Inflammatory macrophage (primary cell): ENCODE measurements around the gene RLN1.
"Not testable (repeated sequence)": the region's sequence is repeated elsewhere in the genome, so short reads cannot be mapped to it uniquely, and the experiment has no call there.

Source experiments
- DNase-seq, 2 donors: peaks; one replicate each; pipeline ENCODE4 v3.0.0-alpha.2; 2020 to 2022
- total RNA-seq, 18 experiments: gene quantifications; one replicate each; lab custom pipeline; 2026; ENCODE audit warnings: mixed read lengths in 6 of 18, inconsistent platforms in 2 of 18; lab: John Stamatoyannopoulos, UW

RLN1 gene, protein sequence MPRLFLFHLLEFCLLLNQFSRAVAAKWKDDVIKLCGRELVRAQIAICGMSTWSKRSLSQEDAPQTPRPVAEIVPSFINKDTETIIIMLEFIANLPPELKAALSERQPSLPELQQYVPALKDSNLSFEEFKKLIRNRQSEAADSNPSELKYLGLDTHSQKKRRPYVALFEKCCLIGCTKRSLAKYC
- 0 to 0.16 (median 0.04) reads per million in 18 experiments for total RNA-seq

DNA sequence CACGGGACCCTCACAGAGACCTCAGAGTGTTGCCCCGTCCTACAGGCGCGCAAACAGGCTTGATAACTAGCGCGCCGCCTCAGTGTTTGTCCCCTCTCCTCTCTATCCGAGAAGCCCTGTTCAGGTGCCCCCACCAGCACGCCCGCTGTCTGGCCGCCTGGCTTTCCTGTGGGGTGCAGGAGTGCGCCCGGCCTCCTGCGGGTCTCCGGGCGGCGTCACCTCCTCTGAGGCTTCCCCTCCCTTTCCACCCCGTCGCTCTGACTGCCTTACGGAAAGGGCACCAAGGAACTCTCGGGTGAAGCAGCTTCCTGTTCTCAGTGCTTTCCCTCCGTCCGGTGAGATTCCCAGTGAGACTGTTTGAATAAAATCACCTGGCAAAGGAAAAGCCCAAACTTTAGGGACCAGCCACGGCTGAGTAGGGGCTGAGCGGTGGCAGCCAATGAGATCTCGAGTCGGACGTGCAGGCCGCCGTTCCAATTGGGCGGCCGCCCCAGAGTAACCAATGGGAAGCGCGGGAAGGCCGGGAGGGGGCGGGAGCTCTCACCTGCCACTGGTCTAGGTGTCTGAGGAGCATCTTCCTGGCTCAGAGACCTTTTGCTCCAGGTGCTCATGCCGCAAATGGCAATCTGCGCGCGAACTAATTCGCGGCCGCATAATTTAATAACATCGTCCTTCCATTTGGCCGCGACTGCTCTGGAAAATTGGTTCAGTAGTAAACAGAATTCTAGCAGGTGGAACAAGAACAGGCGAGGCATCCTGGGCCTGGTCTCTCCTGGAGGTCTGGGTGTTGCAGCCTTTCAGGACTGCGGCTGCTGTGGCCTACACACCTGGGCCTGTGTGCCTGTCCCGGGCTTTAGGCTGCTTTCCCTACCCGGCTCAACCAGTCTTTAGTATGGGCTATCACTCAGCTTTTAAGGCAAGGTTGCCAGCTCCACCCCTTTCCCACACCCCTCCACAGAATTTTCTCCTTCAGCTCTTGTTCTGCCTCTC is at the start of gene RLN1:
RLN1 (minus strand) TSS at position 885 of the 990 bp plus-strand sequence; CDS start at position 755, 130 bp downstream.
- not testable (repeated sequence) for DNase-seq

DNA sequence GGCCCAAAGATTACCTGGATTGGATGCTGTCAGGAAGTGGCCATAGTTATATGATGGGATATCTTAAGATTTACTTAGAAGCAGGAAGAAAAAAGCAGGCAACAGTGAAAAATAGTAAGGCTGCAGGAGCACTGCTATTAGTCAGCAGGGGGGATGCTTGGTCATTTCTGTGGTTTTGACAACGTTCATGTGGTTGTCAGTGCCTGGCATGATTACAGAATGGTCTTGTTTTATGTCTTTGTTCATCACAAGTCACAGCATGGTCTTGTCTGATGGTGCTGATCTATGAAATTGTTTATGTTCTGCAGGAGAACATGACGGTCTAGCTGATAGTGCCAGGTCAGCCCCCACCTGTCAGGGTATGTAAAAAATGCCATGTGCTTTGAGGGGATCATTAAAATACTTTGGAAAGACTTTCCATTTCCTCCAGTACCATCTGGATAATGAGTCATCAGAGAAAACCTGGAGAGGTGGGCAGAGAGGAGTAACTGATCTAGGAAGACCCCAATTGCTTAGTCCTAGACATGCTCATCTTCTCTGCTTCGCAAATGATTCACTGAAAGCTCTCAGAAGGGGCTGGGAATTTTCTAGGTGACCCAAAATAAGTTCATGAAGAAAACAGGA is 49.5 kb upstream of the RLN1 start:
- DNase-seq: peak; percentile 20 to 32

DNA sequence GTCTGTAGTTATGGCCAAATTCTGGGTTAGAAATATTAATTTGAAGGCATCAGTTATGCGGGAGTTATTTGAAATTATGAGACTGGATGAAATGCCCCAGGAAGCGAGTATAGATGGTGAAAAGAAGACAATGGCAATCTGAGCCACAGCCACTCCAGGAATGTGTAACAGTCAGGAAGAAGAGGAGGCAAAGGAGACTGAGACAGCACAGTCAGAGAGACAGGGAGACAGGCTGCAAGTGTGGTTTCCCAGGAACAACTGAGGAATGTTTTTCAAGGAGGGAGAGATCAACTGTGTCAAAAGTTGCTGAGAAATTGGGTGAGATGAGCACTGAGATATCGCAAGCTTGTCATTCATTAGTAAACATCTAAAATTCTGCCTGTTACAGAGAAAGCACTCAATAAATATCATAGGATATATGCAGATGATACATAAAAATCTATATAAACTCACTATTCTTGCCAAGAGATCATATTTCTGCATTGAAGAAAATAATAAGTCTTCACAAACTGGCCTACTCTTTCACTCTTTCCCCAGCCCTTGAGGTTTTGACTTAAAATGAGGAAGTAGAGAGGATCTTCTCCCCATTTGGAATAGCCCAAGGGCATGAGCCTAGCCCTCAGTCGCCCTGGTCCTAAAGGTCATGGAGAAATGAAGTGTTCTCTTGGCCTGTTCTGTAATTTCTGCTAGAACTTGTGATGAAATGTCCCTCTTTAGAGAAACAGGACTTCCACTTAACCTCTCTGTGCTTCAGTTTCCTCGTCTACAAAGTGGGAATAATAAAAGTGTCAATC is 48.5 kb upstream of the RLN1 start:
- DNase-seq: peak; percentile 62 to 67

DNA sequence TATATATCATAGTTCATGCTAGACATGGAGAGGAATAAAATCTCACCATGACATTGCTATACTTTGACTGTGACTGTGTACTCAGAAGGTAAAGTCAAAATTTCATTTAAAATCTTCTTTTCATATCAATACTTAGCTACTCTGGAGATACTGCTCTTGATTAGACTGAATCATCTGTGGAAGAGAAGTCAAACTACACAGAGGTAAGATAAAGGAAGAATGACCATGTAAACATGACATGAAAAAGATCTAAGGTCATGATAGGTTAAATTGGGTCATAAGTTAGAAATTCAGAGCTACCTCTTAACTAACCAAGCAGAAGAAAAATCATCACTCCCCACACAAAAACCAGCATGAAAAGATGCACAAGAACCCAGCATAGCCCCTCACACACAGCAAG is 44.8 kb upstream of the RLN1 start:
- DNase-seq: no peak

DNA sequence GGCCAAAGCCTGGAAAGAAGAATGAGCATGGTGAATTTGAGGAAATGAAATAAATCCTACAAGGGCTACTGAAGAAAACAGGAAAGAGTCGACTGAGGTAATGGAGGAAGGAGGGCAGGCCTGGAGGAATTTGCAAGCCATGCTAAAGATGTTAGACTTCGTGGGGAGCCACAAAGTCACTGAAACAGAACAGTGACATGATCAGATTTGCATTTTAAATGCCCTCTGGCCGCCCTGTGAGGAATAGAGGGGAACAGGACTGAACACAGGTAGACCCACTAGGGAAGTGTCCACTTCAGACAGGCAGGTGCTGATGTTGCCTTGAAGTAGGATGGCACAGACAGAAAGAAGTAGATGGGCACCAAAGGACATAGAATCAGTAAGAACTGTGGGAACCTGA is 42.8 kb upstream of the RLN1 start:
- no peak for DNase-seq

DNA sequence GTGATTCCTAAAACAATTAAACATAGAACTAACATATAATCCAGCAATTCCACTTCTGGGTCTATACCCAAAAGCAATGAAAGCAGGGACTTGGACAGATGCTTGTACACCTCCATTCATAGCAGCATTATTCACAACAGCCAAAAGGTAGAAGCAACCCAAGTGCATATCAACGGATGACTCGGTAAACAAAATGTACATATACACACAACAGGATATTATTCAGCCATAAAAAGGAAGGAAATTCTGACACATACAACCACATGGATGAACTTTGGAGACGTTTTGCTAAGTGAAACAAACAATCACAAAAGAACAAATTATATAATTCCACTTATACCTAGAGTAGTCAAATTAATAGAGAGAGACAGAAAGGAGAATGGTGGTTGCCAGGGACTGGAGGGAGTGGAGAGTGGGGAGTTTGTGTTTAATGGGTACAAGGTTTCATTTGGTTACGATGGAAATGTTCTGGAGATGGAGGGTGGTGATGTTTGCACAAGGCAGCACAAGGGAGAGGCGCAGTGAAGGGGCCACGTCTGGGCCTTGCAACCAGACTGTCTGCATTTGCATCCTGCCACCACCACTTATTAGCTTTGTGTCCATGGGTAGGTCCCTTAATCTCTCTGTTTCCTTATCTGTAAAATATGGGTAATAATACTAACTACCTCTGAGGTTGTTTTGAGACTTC is 36.3 kb upstream of the RLN1 start:
- DNase-seq: no peak

DNA sequence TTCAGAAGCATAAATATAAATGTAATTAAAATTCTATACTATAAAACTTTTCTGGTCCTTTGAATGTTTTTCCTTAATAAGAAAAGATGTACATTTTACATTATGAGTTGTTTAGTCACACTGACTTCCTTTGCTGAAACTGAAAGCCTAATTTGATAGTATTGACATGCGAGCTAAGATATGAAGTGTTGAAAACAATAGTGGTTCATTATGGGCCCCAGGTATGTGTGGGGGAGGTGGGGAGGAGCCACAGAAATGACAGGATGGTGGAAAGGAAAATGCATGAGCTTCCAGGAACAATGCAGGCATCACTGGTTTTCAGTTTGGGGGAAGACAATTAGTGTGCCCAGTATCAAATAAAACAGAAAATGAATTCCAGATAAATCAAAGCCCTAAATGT is 35.4 kb upstream of the RLN1 start:
- no peak for DNase-seq

DNA sequence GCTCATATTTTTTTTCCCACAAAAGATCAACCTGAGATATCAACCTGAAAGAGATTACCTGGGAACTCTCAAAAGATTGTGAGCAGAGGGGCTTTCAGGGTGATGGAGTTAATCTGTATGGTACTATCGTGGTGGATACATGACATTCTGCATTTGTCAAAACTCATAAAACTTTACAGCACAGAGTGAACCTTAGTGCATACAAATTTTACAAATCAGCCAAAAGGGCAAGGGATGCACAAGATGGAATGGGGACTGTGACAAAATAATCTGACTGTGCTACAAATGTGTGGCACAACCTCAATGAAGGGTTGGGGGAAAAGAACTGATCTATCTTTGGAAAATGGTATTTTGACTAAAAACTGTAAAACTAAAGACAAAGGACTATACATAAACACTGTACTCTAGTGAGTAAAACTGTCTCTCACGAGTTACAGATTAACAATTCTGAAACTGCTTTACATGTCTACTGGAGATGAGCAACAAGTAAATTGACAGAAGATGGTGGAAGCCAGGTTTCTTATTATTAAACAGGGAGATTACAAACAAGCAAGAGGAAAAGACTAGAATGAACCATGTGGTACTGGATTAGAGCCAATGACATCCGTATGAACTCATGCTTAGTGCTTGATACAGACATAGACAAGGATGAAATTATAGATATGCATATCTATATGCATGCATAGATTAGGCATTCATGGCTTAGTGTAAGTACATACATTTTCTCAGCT is 24.8 kb upstream of the RLN1 start:
- DNase-seq: no peak

DNA sequence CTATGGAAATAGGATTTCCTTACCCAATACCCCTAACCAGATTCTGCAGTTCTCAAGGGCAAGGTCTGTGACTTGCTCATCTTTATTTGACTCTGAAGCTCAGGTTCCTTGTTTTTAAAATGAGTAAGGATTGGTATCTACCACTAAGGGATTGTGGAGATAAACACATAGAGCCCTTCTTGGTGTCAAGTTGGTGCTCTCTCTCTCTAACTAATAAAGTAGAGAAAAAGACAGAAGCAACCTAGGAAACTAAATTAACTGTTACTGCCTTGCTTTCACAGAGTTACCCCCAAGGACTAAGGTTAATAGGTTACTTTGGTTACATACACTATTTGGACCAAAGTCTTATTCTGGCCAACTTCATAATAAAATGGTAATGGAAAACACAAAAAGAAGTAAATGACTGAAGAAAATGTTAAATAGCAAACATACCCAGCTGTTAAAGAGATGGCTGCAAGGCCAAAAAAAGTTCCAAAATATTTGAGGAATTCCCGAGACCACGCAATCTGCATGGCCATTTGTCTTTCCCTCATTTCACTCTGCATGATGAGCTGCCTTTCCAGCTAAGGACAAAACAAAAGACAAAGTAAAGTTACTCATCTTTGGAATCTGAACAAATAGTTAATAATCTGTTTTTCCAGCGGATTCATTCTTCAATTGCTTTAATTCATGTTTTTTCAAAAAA is 21.8 kb upstream of the RLN1 start:
- DNase-seq: no peak

DNA sequence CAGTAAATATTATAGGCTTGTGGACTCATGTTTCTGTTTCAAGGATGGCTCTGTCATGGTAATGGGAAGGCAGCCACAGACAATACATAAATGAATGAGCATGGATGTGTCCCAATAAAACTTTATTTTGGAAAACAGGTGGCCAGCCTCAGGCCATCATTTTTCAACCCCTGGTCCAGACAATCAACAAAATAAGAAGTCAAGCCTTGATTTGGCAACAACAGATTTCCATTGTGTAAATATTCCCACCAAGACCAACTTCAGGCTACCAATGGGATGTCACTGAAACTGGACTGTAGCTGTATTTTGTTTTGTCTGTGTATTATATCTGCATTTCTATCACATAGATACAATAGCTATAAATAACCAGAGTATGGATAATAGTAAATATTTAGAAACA is 20.7 kb upstream of the RLN1 start:
- no peak for DNase-seq

DNA sequence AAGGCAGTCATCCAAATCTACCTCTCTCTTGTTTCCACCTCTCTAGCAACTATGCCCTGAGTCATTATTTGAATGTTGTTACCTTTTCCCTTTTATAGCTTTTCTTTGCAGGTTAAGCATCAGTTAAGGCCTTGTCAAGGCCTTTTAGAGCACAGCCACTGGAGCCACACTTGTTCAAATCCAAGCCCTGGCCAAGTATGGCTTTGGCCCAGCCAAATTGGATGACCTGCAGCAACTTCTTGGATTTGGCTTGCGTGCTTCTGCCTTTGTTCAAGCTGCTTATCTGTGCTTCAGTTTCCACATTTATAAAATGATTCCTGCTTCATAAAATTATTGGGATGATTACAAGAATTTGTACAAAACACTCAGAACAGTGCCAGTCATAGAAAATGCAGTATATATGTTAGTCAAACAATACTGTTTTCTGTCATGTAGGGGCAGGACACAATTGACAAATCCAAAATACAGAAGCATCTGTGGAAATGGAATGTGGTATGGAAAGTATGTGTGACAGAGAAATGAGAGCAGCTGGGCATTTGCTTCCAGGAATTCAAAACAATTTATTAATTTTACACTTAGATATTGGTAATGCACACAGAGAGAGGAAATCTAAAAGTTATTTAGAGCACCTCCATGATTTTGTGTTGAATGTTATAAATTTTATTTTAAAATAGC is 17.9 kb upstream of the RLN1 start:
- DNase-seq: no peak

DNA sequence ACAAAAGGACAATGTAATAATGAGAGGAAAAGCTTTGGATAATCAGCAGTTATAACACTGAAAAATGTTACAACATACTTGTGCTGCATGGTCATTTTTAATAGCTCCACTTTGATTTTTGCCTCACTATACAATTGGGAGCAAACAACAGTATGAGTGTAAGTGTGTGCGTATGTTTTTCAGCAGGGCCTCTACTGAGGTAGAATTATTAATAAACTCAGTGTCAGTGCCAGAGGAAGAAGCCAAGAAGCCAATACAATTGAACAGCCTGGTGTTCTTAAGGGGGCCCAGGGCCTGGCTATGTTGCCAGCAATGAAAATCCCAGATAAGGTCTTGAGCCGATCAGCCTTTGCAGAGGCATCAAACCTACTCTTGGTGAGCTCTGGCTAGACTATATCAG is 16.1 kb upstream of the RLN1 start:
- DNase-seq: no peak

DNA sequence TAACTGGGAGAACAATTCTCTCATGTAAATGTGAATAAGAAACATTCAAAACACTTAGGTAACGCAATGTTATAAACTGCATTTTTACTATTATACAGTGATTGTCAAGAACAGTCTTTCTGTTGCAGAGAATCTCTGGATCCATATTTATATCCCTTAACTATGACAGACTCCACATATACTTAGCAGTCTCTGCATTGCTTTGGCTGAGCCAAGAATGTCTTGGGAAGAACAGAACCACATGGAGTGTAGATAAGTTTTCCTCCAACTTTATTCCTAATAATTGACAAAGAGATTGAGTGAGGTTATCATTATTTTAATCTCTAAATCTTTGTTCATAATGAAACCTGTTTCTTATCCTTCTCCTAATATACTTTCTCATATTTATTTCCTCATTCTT is 15.6 kb upstream of the RLN1 start:
- DNase-seq: no peak

DNA sequence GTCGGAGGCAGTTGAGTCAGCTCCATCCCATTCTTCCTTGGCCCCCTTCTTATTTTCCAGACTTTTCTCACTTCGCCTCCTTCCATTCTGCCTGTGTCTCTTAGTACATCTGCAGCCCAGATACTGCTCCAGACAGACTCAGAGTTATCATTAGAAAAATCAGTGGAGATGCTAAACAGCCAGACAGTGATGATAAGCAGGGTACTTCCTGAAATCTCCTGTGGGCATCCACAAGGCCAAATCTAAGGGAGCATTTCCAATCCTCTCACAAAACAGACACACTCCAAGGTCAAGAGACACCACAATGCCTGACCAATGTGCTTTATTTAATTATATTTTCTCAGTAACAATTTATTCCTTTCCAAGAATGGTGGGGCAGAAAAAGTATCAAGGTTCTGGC is 14.5 kb upstream of the RLN1 start:
- no peak for DNase-seq

DNA sequence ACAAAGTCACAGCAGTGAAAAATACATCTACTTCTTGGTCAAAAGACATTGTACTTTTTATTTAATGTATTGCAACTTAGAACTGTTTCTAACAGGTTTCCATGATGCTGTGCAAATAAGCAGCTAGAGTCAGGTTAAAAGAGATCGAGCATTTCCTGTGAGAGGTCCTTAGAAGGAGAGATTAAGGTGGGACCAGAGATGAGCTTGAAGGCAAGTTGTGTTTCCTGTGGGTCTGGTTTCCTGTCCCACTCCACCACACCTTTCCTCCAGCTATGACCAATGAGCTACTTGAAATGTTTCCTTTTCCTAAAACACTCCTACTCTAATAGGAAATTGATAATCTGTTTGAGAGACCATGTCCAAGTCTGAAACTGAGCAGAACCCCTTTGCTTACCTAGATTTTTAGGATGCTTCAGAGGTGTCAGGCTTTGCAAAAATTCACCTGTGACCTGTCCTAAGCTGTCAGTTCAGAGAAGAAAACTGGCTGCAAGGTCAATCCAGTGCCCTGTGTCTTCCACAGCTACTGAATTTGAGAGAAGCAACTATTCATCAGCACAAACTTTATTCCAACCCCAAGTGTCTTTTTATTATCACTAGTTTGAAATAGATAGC is 13.1 kb upstream of the RLN1 start:
- DNase-seq: no peak

DNA sequence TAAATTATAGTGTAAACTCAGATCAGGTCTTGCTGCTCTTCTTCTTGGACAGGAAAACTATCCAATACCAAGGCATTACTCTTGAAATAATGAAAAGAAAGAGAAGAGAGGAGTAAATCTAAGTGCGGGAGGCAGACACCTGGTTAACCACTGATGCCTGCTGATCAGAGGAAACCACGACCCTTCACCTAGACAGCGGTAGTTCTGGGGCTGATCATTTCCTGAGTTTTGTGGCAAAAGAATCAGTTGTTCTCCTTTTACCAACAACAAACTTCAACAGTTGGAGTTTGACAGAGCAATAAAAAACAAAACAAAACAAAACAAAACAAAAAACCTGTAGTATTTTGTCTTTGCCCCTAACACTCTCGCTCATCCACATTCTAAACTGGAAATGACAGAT is 3.0 kb downstream of the RLN1 start:
- no peak for DNase-seq

DNA sequence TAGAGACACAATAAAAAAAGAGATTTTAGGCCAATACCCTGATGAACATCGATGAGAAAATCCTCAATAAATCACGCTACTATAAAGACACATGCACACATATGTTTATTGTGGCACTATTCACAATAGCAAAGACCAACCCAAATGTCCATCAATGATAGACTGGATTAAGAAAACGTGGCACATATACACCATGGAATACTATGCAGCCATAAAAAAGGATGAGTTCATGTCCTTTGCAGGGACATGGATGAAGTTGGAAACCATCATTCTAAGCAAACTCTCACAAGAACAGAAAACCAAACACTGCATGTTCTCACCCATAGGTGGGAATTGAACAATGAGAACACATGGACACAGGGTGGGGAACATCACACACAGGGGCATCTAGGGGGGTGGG is 8.4 kb downstream of the RLN1 start:
- not testable (repeated sequence) for DNase-seq

DNA sequence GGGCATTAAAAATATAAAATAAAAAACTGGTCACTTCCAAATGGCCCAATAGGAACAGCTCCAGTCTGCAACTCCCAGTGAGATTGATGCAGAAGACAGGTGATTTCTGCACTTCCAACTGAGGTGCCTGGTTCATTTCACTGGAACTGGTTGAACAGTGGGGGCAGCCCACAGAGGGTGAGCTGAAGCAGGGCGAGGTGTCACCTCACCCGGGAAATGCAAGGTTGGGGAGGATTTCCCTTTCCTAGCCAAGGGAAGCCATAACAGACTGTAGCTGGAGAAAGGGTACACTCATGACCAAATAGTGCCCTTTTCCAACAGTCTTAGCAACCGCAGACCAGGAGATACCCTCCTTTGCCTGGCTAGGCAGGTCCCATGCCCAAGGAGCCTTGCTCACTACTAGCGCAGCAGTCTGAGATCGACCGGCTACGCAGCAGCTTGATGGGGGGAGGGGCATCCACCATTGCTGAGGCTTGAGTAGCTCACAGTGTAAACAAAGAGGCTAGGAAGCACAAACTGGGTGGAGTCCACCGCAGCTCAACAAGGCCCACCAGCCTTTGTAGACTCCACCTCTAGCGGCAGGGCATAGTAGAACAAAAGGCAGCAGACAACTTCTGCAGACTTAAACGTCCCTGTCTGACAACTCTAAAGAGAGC is 12.7 kb downstream of the RLN1 start:
- no peak for DNase-seq

DNA sequence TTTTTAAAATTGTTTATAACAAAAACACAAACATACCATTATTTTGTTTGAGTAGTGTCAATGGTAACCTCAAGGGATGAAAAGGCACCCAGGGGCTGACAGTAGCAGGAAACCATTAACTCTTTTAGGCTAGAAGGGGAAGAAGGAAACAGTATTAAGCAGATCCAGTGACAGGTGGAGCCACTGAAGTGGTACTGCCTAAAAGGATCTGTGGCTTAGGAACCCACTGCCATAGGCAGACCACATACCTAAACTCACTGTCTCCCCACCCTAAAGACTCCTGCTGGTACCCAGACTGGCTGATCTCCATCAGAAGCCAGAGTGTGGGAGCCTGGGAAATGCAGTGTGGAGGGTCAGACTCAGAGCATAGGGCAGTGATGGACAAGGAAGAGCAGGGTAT is 13.5 kb downstream of the RLN1 start:
- DNase-seq: no peak
